ENCODE results near the gene PRDM10. TPM values are rescaled to one million over a fixed set of nuclear protein-coding genes. Genes with fewer than 3 reads are reported as not detected.
A peak's percentile ranks its signal among the peaks of the same experiment; 100 is the strongest.

Gene PRDM10
- total RNA-seq, 4 donors from 2014 or later: 11.3 to 22.4 (median 15.5) TPM

GRCh38 chr11:130002846-130003716 is 446 bp upstream of the PRDM10 start:
- peak; percentile 73 to 83 (median 82) for TF ChIP-seq POLR2AphosphoS5 (IDR thresholded peaks at IDR 0.05)
- TF ChIP-seq, protein P1, sequence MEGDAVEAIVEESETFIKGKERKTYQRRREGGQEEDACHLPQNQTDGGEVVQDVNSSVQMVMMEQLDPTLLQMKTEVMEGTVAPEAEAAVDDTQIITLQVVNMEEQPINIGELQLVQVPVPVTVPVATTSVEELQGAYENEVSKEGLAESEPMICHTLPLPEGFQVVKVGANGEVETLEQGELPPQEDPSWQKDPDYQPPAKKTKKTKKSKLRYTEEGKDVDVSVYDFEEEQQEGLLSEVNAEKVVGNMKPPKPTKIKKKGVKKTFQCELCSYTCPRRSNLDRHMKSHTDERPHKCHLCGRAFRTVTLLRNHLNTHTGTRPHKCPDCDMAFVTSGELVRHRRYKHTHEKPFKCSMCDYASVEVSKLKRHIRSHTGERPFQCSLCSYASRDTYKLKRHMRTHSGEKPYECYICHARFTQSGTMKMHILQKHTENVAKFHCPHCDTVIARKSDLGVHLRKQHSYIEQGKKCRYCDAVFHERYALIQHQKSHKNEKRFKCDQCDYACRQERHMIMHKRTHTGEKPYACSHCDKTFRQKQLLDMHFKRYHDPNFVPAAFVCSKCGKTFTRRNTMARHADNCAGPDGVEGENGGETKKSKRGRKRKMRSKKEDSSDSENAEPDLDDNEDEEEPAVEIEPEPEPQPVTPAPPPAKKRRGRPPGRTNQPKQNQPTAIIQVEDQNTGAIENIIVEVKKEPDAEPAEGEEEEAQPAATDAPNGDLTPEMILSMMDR (IDR thresholded peaks at IDR 0.05): no peak
- TF ChIP-seq POLR2A (IDR thresholded peaks at IDR 0.05): peak; percentile 81
- Histone ChIP-seq H3K27me3 (no peaks in the 10 kb centered on the region), H3K4me3 (peak overlapping the region; percentile 58 to 84 (median 76)), H3K27ac (peak overlapping the region; percentile 99 to 100 (median 100)), H3K4me1 (peaks cover 20 to 41% (median 36%) of the 10 kb centered on the region in 4 donors), H3K36me3 (no peaks in the 10 kb centered on the region), H3K9me3 (no peaks in the 10 kb centered on the region)
- 1% methylated on average over 56 of the region's 65 CpGs; no CpG with 5 or more reads in 1 of the 2 donors for WGBS, 2 donors (ENCODE audit: low coverage in 1 of 2)
- in situ Hi-C loops (cut with MboI; ENCODE audit: low pct_ligation_motif_present in 1 of 4, low pct_unique_long_range_greater_than_20kb in 1 of 4, low sequenced_read_pairs in 3 of 4) (loop anchor here in 3 of 4 donors (10.0 kb wide), 1 partner anchor 62 kb away; the partner anchor contains the start of gene APLP2 (in 3 of the 3)), intact Hi-C loops (cut with DNase I; ENCODE audit: low total_unique reads) (loop anchor here (2.0 to 10.0 kb wide), 2 partner anchors 68 to 122 kb away; no protein-coding TSS in a partner anchor)
- peak; percentile 94 for DNase-seq

DNA sequence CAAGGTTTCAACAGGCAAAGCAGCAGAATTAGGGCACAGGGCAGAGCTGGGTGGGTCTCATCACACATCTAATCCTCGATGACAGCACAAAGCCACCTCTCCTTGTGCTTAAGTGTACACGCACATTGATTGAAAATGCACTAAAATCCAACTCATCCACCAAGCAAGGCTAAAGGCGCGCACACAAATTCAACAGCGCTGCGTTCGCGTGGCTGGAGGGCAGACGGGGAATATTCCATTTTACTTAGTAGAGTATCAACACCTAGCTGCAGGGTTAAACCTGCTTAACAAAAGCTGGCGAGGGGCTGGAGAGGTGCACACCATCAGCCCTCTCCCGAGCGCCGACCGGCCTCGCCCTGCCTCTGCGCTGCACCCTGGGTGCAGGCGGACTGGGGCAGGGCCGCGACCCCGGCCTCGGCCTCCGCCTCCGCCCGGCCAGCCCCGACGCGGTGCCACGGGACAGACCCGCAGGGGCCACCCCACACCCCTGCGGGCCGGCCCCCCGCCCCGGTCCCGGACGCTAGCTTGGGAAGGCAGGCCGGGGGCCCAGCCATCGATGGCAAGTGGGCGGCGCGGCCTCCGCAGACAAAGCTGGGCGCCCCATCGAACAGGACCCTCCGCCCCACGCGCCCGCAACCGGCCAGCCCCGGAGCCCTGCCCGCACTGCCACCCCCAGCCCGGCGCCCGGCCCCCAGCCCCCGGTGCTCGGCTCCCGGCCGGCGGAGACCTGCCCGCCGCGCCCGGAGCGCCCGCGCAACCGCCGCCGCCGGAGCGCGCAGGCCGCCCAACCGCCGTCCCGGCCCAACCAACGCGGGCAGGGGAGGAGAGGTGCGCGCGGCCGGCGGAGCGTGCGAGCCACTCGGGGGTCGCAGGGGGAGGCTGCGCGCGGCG is 929 bp downstream of the PRDM10 start:
- H3K36me3 ChIP-seq: no peaks in the 10 kb centered on the region
- TF ChIP-seq, protein P1 (IDR thresholded peaks at IDR 0.05): no peak
- TF ChIP-seq POLR2AphosphoS5 (IDR thresholded peaks at IDR 0.05) (peak in 1 of 3 donors; percentile 64), POLR2A (IDR thresholded peaks at IDR 0.05) (peak; percentile 38)
- H3K27ac ChIP-seq: peak overlapping the region; percentile 99 to 100 (median 100)
- intact Hi-C loops (cut with DNase I; ENCODE audit: low total_unique reads) (loop anchor here (2.0 to 10.0 kb wide), 2 partner anchors 69 to 123 kb away; no protein-coding TSS in a partner anchor), in situ Hi-C loops (cut with MboI; ENCODE audit: low pct_ligation_motif_present in 1 of 4, low pct_unique_long_range_greater_than_20kb in 1 of 4, low sequenced_read_pairs in 3 of 4) (loop anchor here in 3 of 4 donors (10.0 kb wide), 1 partner anchor 63 kb away; the partner anchor contains the start of gene APLP2 (in 3 of the 3))
- peak overlapping the region; percentile 74 to 86 (median 80) for H3K4me3 ChIP-seq
- WGBS, 2 donors (ENCODE audit: low coverage in 1 of 2): 0% methylated on average over 2 to 39 of the region's 90 CpGs
- no peaks in the 10 kb centered on the region for H3K9me3 ChIP-seq
- peaks cover 20 to 53% (median 46%) of the 10 kb centered on the region in 4 donors for H3K4me1 ChIP-seq
- no peaks in the 10 kb centered on the region for H3K27me3 ChIP-seq
- DNase-seq: peak; percentile 44

DNA sequence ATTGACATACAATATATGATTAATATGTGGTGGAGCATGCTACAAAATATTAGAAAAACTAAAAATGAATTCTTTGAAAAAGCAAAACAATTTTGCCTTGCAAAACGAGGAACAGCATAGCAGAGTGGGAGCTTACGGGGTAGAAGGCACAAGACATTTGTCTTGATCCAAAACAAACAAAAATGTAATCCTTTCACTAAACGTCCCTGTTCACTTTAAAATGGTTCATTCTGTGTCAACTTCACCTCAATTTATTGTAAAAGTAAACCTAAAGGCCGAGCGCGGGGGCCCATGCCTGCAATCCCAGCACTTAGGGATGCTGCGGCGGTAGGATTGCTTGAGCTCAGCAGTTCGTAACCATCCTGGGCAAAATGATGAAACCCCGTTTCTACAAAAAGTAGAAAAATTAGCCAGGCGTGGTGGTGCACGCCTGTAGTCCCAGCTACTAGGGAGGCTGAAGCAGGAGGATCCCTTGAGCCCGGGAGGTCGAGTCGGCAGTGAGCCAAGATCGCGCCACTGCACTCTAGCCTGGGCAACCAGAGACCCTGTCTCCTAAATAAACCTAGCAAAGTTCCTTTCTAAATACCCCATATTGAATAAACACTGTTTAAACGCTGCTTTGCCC is 2.0 kb downstream of the PRDM10 start:
- peaks cover 27 to 63% (median 55%) of the 10 kb centered on the region in 4 donors for H3K4me1 ChIP-seq
- no peak for TF ChIP-seq POLR2AphosphoS5 (IDR thresholded peaks at IDR 0.05)
- intact Hi-C loops (cut with DNase I; ENCODE audit: low total_unique reads): loop anchor here (10.0 kb wide), 1 partner anchor 124 kb away; no protein-coding TSS in a partner anchor
- H3K27me3 ChIP-seq: no peaks in the 10 kb centered on the region
- H3K9me3 ChIP-seq: no peaks in the 10 kb centered on the region
- peak overlapping the region; percentile 99 to 100 (median 100) for H3K27ac ChIP-seq
- no peaks in the 10 kb centered on the region for H3K36me3 ChIP-seq
- no peak for DNase-seq
- H3K4me3 ChIP-seq: peak overlapping the region in 3 of 4 donors; percentile 74 to 84 (median 77)
- 57 to 79% methylated on average over 8 to 18 of the region's 18 CpGs for WGBS, 2 donors (ENCODE audit: low coverage in 1 of 2)
- in situ Hi-C loops (cut with MboI; ENCODE audit: low pct_ligation_motif_present in 1 of 4, low pct_unique_long_range_greater_than_20kb in 1 of 4, low sequenced_read_pairs in 3 of 4): loop anchor here in 3 of 4 donors (10.0 kb wide), 1 partner anchor 64 kb away; the partner anchor contains the start of gene APLP2 (in 3 of the 3)

- no peak overlapping the region for H3K4me3 ChIP-seq
- TF ChIP-seq EP300 (IDR thresholded peaks at IDR 0.05; ENCODE audit: low read depth) (no peak), POLR2A (IDR thresholded peaks at IDR 0.05) (no peak), POLR2AphosphoS5 (IDR thresholded peaks at IDR 0.05) (no peak)
- TF ChIP-seq, protein P1 (IDR thresholded peaks at IDR 0.05): no peak
- no peaks in the 10 kb centered on the region for H3K27me3 ChIP-seq
- no peak for DNase-seq
- no peaks in the 10 kb centered on the region for H3K9me3 ChIP-seq
- in situ Hi-C loops (cut with MboI; ENCODE audit: low pct_ligation_motif_present in 1 of 4, low pct_unique_long_range_greater_than_20kb in 1 of 4, low sequenced_read_pairs in 3 of 4): loop anchor here in 1 of 4 donors (10.0 to 25.0 kb wide), 2 partner anchors 135 to 913 kb away; partner anchors contain the start of gene SNX19
- peaks cover 26 to 61% (median 53%) of the 10 kb centered on the region in 4 donors for H3K4me1 ChIP-seq
- intact Hi-C loops (cut with DNase I; ENCODE audit: low total_unique reads): no loop called here
- H3K27ac ChIP-seq: peak overlapping the region; percentile 99 to 100 (median 100)
- H3K36me3 ChIP-seq: no peaks in the 10 kb centered on the region
- 59 to 60% methylated on average over 4 of the region's 4 CpGs for WGBS, 2 donors (ENCODE audit: low coverage in 1 of 2)
Observed at GRCh38 chr11:129999407-129999806, 3.2 kb downstream of the PRDM10 start.
